ENCODE data around the gene MALT1.

Gene MALT1

DNA sequence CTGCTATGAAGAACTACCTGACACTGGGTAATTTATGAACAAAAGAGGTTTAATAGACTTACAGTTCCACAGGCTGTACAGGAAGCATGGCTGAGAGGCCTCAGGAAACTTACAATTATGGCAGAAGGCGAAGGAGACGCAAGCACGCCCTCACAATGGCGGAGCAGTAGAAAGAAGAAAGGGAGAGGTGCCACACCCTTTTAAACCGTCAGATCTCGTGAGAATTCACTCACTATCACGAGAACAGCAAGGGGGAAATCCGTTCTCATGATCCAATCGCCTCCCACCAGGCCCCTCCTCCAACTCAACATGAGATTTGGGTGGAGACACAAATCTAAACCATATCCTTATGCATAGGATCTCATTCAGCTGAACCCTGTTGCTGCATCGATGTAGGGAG is 108.8 kb downstream of the MALT1 start:
- no peak for DNase-seq

DNA sequence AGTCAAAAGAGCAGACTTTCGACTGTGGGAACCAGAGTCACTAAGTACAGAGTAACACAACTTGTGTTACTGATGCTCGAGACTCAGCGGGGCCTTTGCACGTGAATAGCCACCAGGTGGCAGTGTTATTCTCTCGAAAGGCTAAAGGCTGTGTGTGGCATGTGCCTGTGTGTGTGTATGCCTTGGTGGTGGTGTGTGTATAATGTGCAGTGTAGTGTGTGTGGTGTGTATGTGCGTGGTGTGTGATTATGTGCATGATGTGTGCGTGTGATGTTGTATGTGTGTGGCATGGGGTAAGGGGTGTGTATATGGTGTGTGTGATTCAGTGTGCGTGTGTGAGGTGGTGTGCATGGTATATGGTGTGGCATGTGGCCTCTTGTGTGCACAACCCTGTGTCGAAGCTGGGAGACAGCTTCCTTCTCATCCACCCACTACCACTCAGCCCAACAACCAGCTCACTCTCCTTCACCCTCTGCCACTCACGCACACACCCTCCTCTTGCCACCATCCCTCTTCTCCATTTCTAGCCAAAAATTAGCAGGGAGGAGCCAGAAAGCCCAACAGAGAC is 110.4 kb downstream of the MALT1 start:
- DNase-seq = peak; percentile 93

DNA sequence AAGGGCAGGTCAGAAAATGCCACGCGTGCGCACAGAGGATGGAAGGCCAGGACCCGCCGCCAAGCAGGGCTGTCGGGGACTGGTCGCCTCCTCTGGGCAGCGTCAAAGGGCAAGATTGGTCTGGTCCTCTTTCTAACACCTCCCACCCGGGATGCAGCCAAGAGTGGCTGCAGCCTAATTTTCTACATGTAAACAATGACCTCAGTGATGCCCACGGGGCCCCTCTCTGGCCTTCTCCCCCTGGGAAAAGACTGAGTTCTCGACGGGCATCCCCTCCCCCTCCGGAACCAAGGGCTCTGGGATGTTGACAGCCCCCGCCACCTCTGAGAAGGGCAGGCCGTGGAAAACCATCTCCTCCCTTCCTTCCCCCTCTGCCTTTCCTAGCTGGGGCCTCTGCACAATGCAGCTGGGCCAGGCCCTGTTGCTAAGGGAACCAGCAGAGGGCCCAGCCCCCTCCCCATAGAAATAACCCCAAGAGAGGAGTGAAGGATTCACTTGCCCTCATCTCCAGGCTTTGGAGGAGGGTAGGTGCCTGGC is 113.4 kb downstream of the MALT1 start:
- DNase-seq = peak; percentile 68

DNA sequence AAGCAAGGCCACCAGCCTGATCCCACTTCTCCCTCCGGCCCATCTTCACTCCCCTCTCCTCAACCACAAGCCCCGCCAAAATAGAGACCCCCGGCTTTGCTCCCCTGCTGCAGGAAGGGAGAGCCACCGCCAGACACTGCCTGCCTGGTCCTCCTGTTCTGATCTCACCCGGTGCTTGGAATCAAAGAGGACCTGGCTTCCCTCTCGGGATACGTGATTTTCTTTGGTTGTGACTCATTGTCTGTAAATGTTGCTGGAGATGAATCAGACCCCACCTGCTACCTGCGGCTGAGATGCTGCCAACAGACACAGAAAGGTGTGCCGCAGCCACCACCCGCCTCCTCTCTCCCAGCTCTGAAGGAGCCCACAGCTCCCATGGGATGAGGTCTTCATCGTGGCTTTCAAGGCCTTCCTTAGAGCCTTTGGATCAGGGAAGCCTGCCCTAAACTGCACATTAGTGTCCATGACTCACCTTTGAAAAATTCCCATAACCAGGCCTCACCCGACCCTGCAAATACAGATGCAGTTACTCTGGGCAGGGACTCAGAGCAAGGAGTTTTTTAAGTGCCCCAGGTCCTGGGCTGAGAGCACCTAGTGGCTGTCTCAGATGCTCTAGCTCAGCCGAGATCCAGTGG is 114.0 kb downstream of the MALT1 start:
- DNase-seq = peak; percentile 89

DNA sequence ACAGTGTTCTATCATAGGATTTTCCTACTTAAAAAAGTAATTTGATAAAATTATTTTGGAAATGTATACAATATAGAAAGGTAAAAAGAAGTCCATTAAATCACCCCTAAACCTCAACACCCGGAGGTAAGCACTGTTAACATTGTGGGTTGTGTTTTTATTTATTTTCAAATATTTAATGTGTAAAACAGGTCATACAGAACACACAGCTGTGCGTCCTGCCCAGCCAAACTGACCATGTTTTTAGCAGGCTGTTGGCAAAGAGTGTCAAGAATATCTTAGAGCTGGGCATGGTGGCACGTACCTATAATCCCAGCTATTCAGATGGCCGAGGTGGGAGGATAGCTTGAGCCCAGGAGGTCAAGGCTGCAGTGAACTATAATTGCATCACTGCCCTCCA is 114.6 kb downstream of the MALT1 start:
- DNase-seq = no peak

DNA sequence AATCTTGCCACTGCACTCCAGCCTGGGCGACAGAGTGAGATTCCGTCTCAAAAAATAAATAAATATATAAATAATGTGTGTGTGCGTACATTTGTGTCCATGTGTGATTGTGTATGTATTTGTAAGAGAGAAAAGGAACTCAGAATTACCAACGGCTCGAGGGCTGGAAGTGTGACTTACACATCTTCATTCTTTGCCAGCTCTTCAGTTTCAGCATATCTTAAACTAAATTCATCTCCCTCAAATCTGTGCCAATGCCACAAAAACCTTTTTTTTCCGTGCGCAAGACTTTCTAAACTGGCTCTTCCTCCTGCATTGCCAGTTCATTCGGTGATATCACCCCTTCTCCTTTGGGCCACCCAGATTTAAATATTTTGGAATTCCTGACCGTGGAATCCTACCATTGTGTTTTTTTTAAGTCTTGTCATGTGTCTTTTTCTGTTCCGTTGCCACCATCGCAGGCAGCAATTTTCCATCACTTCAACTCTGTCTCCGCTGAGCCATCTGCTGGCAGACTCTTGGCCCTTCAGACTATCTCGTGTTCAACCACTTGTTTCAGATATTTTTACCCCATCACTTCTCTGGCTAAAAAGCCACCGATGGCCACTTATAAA is 116.4 kb downstream of the MALT1 start:
- DNase-seq = no peak

DNA sequence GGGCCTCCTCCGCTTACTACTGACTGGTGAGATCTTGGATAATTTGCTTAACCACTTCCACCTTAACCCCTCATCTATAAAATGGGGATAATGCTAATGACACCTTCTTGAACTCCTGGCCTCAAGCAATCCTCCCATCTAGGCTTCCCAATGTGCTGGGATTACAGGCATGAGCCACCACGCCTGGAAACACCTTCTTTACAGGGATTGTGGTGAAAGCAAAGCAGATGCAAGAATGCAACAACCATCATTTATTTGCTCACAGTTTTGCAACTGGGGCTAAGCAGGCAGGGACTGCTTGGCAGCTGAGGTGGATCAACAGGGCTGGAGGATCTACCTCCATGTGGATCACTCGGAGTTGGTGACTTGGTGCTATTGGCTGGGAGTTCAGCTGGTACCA is 117.2 kb downstream of the MALT1 start:
- no peak for DNase-seq

DNA sequence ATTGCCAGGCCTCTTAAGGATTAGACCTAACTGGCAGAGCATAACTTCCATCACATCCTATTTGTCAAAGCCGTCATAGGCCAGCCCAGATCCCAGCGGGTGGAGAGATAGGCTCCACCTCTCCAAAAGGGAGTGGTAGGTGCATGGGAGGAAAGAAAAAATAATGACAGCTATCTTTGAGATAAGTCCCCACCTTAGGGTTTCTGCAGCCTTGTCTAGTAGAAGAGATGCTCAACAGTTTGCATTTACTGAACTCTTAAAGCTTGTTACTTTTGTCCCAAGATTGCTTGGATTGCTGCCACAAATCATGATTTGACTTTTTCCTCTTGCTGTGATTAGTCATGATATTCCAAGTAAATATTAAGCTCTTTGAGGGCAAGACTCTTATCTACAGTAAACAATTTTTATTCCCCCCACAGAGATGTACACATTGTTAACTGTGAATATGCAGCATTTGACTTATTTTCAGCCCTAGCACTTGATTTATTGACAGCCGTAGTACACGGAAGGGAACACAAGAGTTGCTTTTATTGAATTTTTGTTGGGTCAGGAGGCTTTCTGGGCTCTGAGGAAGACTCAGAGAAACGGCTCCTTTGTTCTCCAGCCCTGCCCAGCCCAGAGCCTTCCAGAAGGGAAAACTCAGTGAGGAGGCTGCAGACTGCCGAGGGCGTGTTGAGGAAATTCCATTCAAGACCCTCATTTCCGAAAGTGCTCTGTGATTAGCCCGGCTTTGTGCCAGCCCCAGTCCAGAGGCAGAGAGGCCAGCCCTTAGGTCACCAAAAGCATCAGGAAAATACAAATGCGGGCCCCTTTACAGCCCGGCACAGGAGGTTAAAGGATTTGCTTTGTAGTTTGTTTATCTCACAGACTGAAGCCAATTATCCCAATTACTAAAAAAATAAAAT is 118.0 kb downstream of the MALT1 start:
- no peak for DNase-seq

DNA sequence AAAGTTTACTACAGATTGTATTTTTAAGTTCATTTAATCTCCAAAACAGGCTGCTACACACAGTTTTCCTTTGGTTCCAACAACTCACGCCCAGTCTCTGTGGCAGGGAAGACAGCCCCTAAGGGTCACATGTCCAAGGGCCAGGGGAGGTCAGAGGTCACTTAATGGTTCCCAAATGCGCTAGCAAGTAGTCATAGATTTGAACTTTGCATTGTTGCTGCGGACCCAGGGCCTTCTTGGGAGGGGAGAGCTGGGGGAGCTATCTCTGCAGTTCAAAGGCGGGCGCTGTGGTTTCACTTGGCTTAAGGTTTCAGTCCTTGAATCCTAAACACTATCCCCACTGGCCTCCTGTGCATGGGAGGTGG is 118.6 kb downstream of the MALT1 start:
- no peak for DNase-seq

DNA sequence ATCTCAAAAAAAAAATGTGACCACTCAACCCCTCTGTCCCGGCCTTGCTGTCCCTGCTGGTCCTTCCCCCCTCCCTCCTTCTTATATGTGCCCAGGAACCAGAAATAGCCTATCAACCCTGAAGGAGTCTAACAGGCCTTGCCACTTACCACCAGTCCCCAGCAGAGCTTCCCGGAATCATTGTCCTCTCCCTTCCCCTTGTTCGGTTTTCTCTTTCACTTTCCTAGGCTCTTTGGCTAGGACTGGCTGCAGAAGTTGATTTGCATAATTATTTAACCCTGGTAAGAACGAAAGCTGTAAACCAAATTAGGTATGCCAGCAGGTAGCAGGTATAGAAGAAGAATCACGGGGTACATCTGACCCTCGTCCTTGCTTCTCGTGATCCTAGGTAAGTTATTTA is 120.8 kb downstream of the MALT1 start:
- DNase-seq = no peak

DNA sequence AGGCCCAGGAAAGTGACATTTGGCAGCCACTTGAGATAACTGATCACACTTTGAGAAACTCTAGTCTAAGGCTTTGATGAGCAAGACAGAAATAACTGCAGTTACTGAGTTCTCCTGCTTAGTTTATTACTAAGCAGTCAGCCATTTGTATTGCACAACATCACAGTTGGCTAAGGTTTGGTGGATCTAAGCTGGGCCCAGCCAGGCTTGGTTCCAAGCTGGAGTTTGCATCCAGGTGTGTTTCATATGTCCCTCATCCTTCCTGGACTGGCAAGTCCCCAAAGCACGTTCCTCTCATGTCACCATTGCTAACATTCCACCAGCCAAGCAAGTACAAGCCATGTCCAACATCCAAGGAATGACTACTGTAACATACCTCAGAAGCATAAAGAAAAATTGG is 122.1 kb downstream of the MALT1 start:
- no peak for DNase-seq

DNA sequence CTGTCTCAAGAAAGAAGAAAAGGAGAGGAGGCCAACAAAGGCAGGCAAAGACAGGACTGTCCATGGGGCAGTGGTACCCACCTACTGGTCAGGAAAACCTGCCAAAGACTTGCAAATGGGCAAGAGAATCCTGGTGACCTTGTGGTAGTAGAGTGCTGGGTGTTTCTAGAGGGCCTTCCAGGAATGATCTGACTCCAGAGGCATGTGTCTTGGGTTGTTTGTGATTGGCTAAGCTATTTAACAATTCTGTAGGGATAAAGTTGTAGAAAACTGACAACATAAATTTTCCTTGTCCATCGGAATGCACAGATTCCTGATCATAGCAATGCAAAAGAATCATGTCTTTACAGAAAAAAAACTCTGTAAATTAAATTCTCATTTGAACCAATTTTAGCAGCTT is 125.0 kb downstream of the MALT1 start:
- no peak for DNase-seq

DNA sequence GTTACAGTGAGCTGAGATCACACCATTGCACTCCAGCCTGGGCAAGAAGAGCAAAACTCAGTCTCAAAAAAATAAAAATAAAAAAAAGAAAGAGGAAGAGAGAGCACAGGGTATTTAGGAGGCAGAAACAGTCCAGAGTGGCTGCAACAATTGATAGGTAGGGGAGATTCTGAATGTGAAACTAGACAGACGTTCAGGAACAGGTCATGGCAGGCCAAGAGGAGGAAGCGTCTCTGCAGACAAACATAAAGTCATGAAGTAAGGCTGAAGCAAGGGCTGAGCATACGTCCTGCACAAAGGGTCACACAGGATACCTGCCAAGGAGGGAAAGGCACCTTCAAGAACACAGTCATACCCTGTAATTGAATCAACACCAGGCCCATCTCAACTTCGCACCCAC is 129.3 kb downstream of the MALT1 start:
- no peak for DNase-seq

DNA sequence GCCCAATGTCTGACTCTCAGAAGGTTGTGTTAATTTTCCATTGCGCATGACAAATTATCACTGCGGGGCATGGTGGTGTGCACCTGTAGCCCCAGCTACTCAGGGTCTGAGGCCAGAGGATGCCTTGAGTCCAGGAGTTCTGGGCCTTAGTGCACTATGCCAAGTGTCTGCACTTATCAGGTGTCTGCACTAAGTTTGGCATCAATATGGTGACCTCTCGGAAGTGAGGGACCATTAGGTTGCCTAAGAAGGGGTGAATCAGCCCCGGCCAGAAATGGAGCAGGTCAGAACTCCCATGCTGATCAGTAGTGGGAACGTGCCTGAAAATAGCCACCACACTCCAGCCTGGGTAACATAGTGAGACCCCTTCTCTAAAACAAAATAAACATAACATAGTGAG is 131.7 kb downstream of the MALT1 start:
- no peak for DNase-seq

DNA sequence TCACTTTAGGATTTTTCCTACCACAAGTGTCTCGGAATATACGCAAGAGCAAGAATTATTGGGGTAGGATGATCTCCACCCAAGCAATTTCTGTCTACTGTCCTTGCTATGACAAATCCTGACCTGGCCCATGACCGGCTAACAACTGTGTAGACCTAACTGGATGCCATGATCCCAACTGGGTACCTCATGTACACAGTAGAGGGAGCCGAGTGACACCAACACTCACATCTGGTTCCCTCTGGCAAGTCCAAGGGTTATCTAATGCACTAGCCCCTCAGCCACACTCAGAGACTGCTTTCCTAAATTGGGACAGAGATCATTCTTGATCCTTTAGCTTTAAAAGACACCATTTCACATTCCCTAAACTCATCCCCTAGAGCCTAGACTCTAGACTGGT is 132.7 kb downstream of the MALT1 start:
- peak; percentile 26 for DNase-seq

Measured in DMS53 (cell line).